WI38 (cell line): ENCODE results near the gene IL1RN.

Source experiments
- H3K4me3 ChIP-seq: 2 replicates; pipeline ENCODE4 v1.5.1; 2011; ENCODE audit warnings: low read depth, mild to moderate bottlenecking, control low read depth, low read length
- CTCF ChIP-seq: IDR thresholded peaks from 2 replicates; pipeline ENCODE4 v1.5.1; 2012; ENCODE audit warnings: low read depth, mild to moderate bottlenecking, control low read depth, low read length

The IL1RN gene

GRCh38 chr2:113173542-113174375 is 46.4 kb downstream of the IL1RN start, which contains the start of gene PSD4:
PSD4 (plus strand) TSS chr2:113173971; CDS start chr2:113182457, 8,486 bp downstream.
- no peak for TF ChIP-seq CTCF
- no peak within 1 kb of the TSS for H3K4me3 ChIP-seq

GRCh38 chr2:113174376-113174750 is 47.0 kb downstream of the IL1RN start:
- TF ChIP-seq CTCF, result no peak
- H3K4me3 ChIP-seq, result no peak overlapping the region

DNA sequence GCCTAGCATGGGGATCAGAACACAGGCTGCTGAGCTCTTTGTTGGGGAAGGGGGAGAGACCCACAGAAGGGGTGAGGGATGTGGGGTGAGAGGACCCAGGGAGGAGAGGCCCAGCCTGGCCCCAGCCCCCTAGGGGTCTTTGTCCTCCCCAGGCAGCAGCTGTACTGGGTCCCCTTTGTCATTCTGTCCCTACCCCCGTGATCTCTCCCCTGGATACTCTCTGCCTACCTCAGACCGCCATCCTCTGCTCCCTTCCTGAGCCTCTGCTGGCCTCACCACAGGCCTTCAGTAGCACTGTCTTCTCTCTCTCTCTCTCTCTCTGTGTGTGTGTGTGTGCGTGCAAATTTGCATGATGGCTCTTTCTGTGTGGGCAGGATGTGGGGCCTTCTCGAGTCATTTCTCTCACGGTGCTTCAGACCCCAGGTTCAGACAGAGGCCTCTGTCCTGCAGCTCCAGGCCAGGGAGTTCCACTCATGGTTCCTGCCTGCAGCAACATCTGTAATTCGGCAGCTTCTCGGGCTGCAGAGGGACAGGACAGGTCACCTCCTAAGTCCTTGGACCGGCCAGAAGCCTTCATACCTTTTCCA is 47.7 kb downstream of the IL1RN start:
- no peak for TF ChIP-seq CTCF
- H3K4me3 ChIP-seq, result no peak overlapping the region

DNA sequence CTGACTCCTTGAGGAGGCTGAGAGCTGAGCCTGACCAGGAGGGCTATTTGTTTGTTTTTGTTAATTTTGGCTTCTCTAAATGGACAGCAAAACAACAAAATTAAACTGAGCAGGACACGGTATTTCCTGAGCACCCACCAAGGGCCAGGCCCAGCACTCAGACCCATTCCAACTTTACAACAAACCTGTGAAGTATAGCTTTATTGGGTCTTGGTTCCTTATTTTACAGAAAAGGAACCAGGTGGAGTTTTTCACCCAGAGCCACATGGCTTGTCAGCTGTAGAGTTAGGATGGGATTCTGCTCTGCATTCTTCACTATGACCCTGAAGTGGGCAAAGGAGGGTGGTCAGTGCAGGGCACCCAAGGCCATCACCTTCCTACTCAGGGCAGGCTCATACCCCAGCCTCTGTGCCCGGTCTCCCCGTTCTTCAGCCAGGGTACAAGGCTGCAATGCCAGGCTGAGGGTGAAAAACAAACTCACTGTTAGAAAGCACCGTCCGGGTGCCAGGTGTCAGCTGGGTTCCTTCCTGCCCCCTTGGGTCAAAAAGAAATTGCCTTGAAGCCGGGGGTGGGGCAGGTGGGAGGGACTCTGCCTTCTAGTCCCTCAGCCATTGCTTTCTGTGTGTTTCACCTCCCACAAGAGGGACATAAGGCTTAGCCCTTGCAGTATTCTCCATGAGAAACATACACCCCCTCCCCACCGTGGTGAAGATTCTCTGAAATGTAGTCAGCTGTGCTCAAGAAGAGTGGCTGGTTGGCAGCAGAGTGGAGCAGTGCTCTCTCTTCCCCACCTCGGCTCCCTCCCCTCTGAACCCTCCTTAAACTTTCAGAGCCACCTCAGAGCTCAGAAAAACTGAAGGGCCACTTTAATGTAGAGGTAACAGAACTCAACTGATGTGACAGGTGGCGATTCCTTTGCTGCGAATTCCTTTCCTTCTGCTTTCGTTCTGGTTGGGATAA is 48.6 kb downstream of the IL1RN start:
- TF ChIP-seq CTCF, result no peak
- H3K4me3 ChIP-seq, result no peak overlapping the region

DNA sequence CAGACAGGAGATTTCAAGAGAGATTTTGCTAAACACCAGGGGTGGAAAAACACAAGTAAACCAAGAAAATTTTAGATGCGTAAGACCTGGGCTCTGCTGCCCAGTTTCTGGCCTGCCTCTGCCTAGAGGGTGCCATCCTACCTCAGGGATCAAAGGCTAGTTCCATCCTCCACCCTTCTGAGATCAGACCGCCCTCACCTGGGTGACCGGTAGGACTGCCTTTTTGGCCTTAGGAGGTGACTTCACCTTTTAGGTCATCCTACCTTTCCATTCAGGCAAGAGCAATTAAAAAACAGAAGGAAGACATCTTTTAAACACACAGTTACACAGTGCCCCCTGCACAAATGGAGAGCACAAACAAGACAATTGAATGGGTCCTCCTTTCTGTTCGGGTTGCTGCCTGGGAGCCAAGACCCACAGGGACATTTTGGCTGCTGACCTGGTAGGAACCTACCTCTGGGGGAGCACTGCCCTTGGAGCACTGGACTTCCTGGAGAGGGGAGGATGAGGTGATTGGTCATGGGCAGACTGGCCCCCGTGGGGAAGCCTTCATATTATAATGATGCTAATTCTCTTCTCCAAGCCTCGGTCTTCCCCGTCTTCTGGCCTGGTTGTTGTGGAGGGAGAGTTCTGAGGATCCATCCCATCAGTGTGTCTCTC is 49.4 kb downstream of the IL1RN start:
- no peak for TF ChIP-seq CTCF
- no peak overlapping the region for H3K4me3 ChIP-seq

DNA sequence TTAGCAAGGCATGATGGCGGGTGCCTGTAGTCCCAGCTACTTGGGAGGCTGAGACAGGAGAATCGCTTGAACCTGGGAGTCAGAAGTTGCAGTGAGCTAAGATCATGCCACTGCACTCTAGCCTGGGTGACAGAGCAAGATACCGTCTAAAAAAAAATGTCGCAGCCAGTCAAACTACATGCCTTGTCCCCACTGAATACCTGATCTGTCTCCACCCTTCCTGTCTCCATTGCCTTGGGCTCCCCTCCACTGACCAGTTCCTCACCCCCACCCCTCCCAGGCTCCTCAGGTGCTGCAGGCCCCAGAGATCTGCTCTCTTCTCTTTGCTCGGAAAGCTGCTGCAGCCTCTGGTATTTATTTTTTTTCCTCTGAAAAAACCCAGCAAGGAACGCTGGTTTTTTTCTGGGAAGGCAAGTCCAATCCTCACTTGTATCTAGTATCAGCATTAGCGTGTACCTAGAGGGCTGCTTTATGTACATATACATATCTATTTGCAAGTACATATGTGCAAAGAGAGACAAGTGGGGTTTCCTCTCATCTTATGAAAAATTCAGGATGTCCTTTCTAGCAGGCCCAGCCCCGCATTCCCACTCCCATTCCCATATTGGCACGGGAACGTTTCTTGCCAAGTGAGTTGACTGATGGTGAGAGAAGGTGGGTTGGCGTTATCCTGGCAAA is 50.8 kb downstream of the IL1RN start:
- no peak for TF ChIP-seq CTCF
- H3K4me3 ChIP-seq, result no peak overlapping the region
